Hematopoietic multipotent progenitor cell treated with erythropoietin and hydrocortisone succinate and interleukin-3 and kit ligand, for 4 days (in vitro differentiated cells): Measurements from ENCODE around the gene SENP1.

Source experiments
- DNase-seq: peaks from one replicate; pipeline ENCODE4 v3.0.0-alpha.2; 2015

SENP1 gene

GRCh38 chr12:48015954-48016353, 89.9 kb downstream of the SENP1 start:
- DNase-seq, result no peak

GRCh38 chr12:48015129-48015528, 90.8 kb downstream of the SENP1 start:
- DNase-seq, result no peak

GRCh38 chr12:48013287-48013686, 92.6 kb downstream of the SENP1 start:
- no peak for DNase-seq

GRCh38 chr12:48012070-48012469, 93.8 kb downstream of the SENP1 start:
- no peak for DNase-seq

- DNase-seq, result no peak
These were observed 95.4 kb downstream of the SENP1 start for GRCh38 chr12:48010366-48010970.

GRCh38 chr12:48009471-48009870, 96.4 kb downstream of the SENP1 start:
- DNase-seq, result no peak

- no peak for DNase-seq
These were observed 96.9 kb downstream of the SENP1 start for GRCh38 chr12:48008950-48009349.

GRCh38 chr12:48008349-48008748, 97.5 kb downstream of the SENP1 start:
- no peak for DNase-seq

- DNase-seq, result no peak
These were observed 98.7 kb downstream of the SENP1 start for GRCh38 chr12:48007206-48007605.

GRCh38 chr12:48005750-48006021, 100.2 kb downstream of the SENP1 start:
- DNase-seq, result no peak

- no peak for DNase-seq
These were observed 100.7 kb downstream of the SENP1 start for GRCh38 chr12:48005001-48005749.

GRCh38 chr12:48004053-48004941, 101.6 kb downstream of the SENP1 start, which contains the start of gene COL2A1:
Gene COL2A1 (minus strand): TSS chr12:48004476. CDS start chr12:48004321, 155 bp downstream.
- DNase-seq, result peak; percentile 45

- DNase-seq, result peak; percentile 39
These were observed 102.4 kb downstream of the SENP1 start for GRCh38 chr12:48003226-48004052.

GRCh38 chr12:48002773-48003218, 103.1 kb downstream of the SENP1 start:
- no peak for DNase-seq

- no peak for DNase-seq
These were observed 103.5 kb downstream of the SENP1 start for GRCh38 chr12:48002414-48002730.

GRCh38 chr12:48001505-48002413, 104.1 kb downstream of the SENP1 start:
- no peak for DNase-seq

GRCh38 chr12:48000878-48001504, 104.9 kb downstream of the SENP1 start:
- DNase-seq, result no peak

- DNase-seq, result no peak
These were observed 106.1 kb downstream of the SENP1 start for GRCh38 chr12:47999816-48000215.

- no peak for DNase-seq
These were observed 108.6 kb downstream of the SENP1 start for GRCh38 chr12:47997321-47997720.

GRCh38 chr12:47995981-47996401, 109.9 kb downstream of the SENP1 start:
- DNase-seq, result no peak

GRCh38 chr12:47993491-47993890, 112.4 kb downstream of the SENP1 start:
- no peak for DNase-seq
